OCI-LY1 (cell line): ENCODE data around the gene AGPAT2.

ENCODE experiments used
- H2AFZ ChIP-seq: fragments of 200-600 bp; sonication (generic), shearing (Covaris generic); 2 replicates; pipeline ENCODE4 v1.6.0; 2014; ENCODE audit warnings: antibody characterized with exemption, mild to moderate bottlenecking, low read length
- H3F3A ChIP-seq: fragments of 200-600 bp; sonication (generic), shearing (Covaris generic); 2 replicates; pipeline ENCODE4 v1.6.0; 2014; ENCODE audit warnings: mild to moderate bottlenecking, antibody characterized with exemption, low read length, moderate library complexity; ENCODE audit not compliant: insufficient read depth
- H3K27ac ChIP-seq: fragments of 200-600 bp; sonication (generic); 2 replicates; pipeline ENCODE4 v1.5.1; 2014; ENCODE audit warnings: low read length, mixed run types, mild to moderate bottlenecking, low read depth; ENCODE audit not compliant: poor library complexity, severe bottlenecking
- H3K27me3 ChIP-seq: fragments of 200-600 bp; sonication (generic); 2 replicates; pipeline ENCODE4 v1.6.0; 2014; ENCODE audit warnings: antibody characterized with exemption, mild to moderate bottlenecking, low read length, moderate library complexity; ENCODE audit not compliant: insufficient read depth
- H3K36me3 ChIP-seq: fragments of 200-600 bp; sonication (generic); 2 replicates; pipeline ENCODE4 v1.6.1; 2014; ENCODE audit warnings: mild to moderate bottlenecking, antibody characterized with exemption, low read length, moderate library complexity, mixed read lengths; ENCODE audit not compliant: insufficient read depth
- H3K4me1 ChIP-seq: fragments of 200-600 bp; sonication (generic); 2 replicates; pipeline ENCODE4 v1.5.1; 2014; ENCODE audit warnings: mild to moderate bottlenecking, low read length, moderate library complexity; ENCODE audit not compliant: insufficient read depth, severe bottlenecking
- H3K4me2 ChIP-seq: fragments of 200-600 bp; sonication (generic), shearing (Covaris generic); 2 replicates; pipeline ENCODE4 v1.6.1; 2014; ENCODE audit warnings: low read length
- H3K4me3 ChIP-seq: fragments of 200-600 bp; sonication (generic); 2 replicates; pipeline ENCODE4 v1.5.1; 2014; ENCODE audit warnings: low read length, low read depth, mild to moderate bottlenecking, mixed read lengths; ENCODE audit not compliant: poor library complexity, severe bottlenecking
- H3K79me2 ChIP-seq: fragments of 200-600 bp; shearing (Covaris generic); 2 replicates; pipeline ENCODE4 v1.6.1; 2016; ENCODE audit warnings: mixed run types, low read length, mixed read lengths; ENCODE audit not compliant: insufficient read depth
- H3K9ac ChIP-seq: fragments of 200-600 bp; sonication (generic), shearing (Covaris generic); 2 replicates; pipeline ENCODE4 v1.6.1; 2014; ENCODE audit warnings: mild to moderate bottlenecking, low read length, mixed read lengths
- H3K9me2 ChIP-seq: fragments of 200-600 bp; sonication (generic), shearing (Covaris generic); 2 replicates; pipeline ENCODE4 v1.6.1; 2014; ENCODE audit warnings: low read depth, mild to moderate bottlenecking, low read length, mixed read lengths
- H3K9me3 ChIP-seq: fragments of 200-600 bp; shearing (Covaris generic); 2 replicates; pipeline ENCODE4 v1.6.1; 2014; ENCODE audit warnings: low read length, mixed read lengths
- H4K20me1 ChIP-seq: fragments of 200-600 bp; sonication (generic), shearing (Covaris generic); 2 replicates; pipeline ENCODE4 v1.6.0; 2016; ENCODE audit warnings: mild to moderate bottlenecking, low read length; ENCODE audit not compliant: insufficient read depth
- CTCF ChIP-seq: fragments of 200-600 bp; sonication (generic), shearing (Covaris generic); IDR thresholded peaks from 2 replicates; pipeline ENCODE4 v1.5.1; 2017; ENCODE audit warnings: mild to moderate bottlenecking, antibody characterized with exemption, low read length, moderate library complexity, mixed read lengths
- EZH2 ChIP-seq: fragments of 200-600 bp; sonication (generic), shearing (Covaris generic); IDR thresholded peaks from 2 replicates; pipeline ENCODE4 v1.8.0; 2017; ENCODE audit warnings: borderline replicate concordance, mixed run types, mild to moderate bottlenecking, antibody characterized with exemption, low read length, moderate library complexity, mixed read lengths

AGPAT2 gene

GRCh38 chr9:136676297-136676794 is 10.9 kb downstream of the AGPAT2 start:
- Histone ChIP-seq H3K4me1 (no peaks in the 10 kb centered on the region), H3K9me3 (no peaks in the 10 kb centered on the region), H3K9ac (no peak overlapping the region), H4K20me1 (no peaks in the 10 kb centered on the region), H3K27me3 (0 out of 2 replicates have a peak, but pooled peaks cover 4% of the 10 kb centered on the region), H3K9me2 (no peaks in the 10 kb centered on the region), H2AFZ (no peak overlapping the region), H3K27ac (no peak overlapping the region), H3F3A (no peaks in the 10 kb centered on the region), H3K4me2 (no peak overlapping the region), H3K79me2 (no peaks in the 10 kb centered on the region), H3K4me3 (no peak overlapping the region), H3K36me3 (no peaks in the 10 kb centered on the region)
- TF ChIP-seq EZH2 (no peak), CTCF (no peak)

DNA sequence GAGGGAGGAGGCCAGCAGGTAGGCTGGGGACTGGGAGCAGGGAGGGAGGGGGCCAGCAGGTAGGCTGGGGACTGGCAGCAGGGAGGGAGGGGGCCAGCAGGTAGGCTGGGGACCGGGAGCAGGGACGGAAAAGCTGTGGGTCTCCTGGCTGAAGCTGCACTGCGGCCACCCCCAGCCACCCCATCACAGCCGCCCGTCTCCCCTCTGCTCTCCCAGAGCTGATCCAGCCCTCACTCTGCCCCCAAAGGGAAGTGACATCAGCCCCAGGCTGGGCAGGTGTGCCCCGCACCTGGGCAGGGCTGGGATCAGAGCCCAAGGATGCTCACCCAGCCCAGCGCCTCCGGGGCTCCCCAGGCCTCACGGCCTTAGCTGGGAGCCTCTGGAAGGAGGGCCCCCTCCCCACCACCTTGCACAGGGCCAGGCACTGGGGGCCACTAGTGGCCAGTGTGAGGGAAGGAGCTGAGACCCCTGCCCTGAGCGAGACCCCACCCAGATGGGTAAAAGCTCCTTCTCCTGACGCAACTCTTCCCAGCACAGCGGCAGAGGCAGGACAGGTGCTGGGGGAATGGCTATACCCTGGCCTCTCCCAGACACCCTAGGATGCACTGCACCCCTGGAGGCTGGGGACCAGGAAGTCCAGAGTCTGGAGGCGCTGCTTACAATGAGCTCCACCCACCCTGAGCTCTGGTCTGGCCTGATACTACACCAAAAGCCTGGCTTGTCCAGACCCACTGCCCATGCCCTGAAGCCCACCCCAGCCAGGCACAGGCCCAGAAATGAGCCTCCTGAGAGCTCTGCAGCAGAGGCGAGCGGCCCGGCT is 11.6 kb downstream of the AGPAT2 start:
- Histone ChIP-seq H3K79me2 (no peaks in the 10 kb centered on the region), H3K36me3 (no peaks in the 10 kb centered on the region), H3K4me1 (no peaks in the 10 kb centered on the region), H3K9me3 (no peaks in the 10 kb centered on the region), H3K9ac (no peak overlapping the region), H3K27ac (no peak overlapping the region), H3K9me2 (no peaks in the 10 kb centered on the region), H3K4me3 (no peak overlapping the region), H4K20me1 (no peaks in the 10 kb centered on the region), H2AFZ (no peak overlapping the region), H3F3A (no peaks in the 10 kb centered on the region), H3K4me2 (no peak overlapping the region), H3K27me3 (0 out of 2 replicates have a peak, but pooled peaks cover 4% of the 10 kb centered on the region)
- TF ChIP-seq CTCF: no peak
- TF ChIP-seq EZH2: no peak

GRCh38 chr9:136674786-136675349 is 12.4 kb downstream of the AGPAT2 start:
- H3K4me2 ChIP-seq: no peak overlapping the region
- no peaks in the 10 kb centered on the region for H3K36me3 ChIP-seq
- no peaks in the 10 kb centered on the region for H3K4me1 ChIP-seq
- no peak overlapping the region for H3K9ac ChIP-seq
- TF ChIP-seq EZH2 (no peak), CTCF (no peak)
- H3K4me3 ChIP-seq: no peak overlapping the region
- no peak overlapping the region for H3K27ac ChIP-seq
- no peaks in the 10 kb centered on the region for H3K9me2 ChIP-seq
- no peaks in the 10 kb centered on the region for H3K9me3 ChIP-seq
- H4K20me1 ChIP-seq: no peaks in the 10 kb centered on the region
- no peaks in the 10 kb centered on the region for H3F3A ChIP-seq
- no peak overlapping the region for H2AFZ ChIP-seq
- H3K79me2 ChIP-seq: no peaks in the 10 kb centered on the region
- peaks cover 3% of the 10 kb centered on the region; the same call in 1 of the 2 replicates for H3K27me3 ChIP-seq
